Trophoblast cell (in vitro differentiated cells and primary cell): ENCODE measurements around the gene TSC2.
A peak's percentile ranks its signal among the peaks of the same experiment; 100 is the strongest.
"Not testable (repeated sequence)": the region's sequence is repeated elsewhere in the genome, so short reads cannot be mapped to it uniquely, and the experiment has no call there.

Source experiments
- DNase-seq, 2 donors: peaks; one replicate each; pipeline ENCODE4 v3.0.0-alpha.2; 2016
- H2AFZ ChIP-seq: 2 replicates; pipeline ENCODE4 v1.6.1; 2013; ENCODE audit warnings: low read length, moderate library complexity, mild to moderate bottlenecking; ENCODE audit not compliant: insufficient read depth, poor library complexity
- H2AK5ac ChIP-seq: 2 replicates; pipeline ENCODE4 v1.6.1; 2013; ENCODE audit warnings: mild to moderate bottlenecking, low read length
- H2BK120ac ChIP-seq: 2 replicates; pipeline ENCODE4 v1.6.1; 2013; ENCODE audit warnings: low read length, mild to moderate bottlenecking, moderate library complexity; ENCODE audit not compliant: insufficient read depth, poor library complexity
- H2BK12ac ChIP-seq: 2 replicates; pipeline ENCODE4 v1.6.1; 2013; ENCODE audit warnings: mild to moderate bottlenecking, low read length, moderate library complexity
- H2BK5ac ChIP-seq: 2 replicates; pipeline ENCODE4 v1.6.1; 2013; ENCODE audit warnings: low read length, low read depth, moderate library complexity, mild to moderate bottlenecking; ENCODE audit not compliant: poor library complexity
- H3K14ac ChIP-seq: 2 replicates; pipeline ENCODE4 v1.6.1; 2013; ENCODE audit warnings: mild to moderate bottlenecking, low read length
- H3K18ac ChIP-seq: 2 replicates; pipeline ENCODE4 v1.6.1; 2013; ENCODE audit warnings: mild to moderate bottlenecking, low read length
- H3K23ac ChIP-seq: 2 replicates; pipeline ENCODE4 v1.6.1; 2013; ENCODE audit warnings: low read length
- H3K27ac ChIP-seq: 2 replicates; pipeline ENCODE4 v1.5.1; 2013; ENCODE audit warnings: low read depth, mild to moderate bottlenecking, inconsistent platforms, low read length, moderate library complexity
- H3K27me3 ChIP-seq: 2 replicates; pipeline ENCODE4 v1.6.1; 2013; ENCODE audit warnings: inconsistent platforms, mild to moderate bottlenecking, low read length, moderate library complexity; ENCODE audit not compliant: insufficient read depth
- H3K36me3 ChIP-seq, 2 experiments: 1 replicate in 1 of 2; 2 replicates in 1 of 2; pipeline ENCODE4 v1.6.1; 2013; ENCODE audit warnings: low read length in 2 of 2, mild to moderate bottlenecking in 2 of 2, moderate library complexity in 1 of 2; ENCODE audit not compliant: insufficient read depth in 2 of 2, control insufficient read depth in 1 of 2
- H3K4ac ChIP-seq: 2 replicates; pipeline ENCODE4 v1.6.1; 2013; ENCODE audit warnings: low read depth, mild to moderate bottlenecking, low read length, moderate library complexity
- H3K4me1 ChIP-seq, 2 experiments: 1 replicate in 1 of 2; 2 replicates in 1 of 2; pipeline ENCODE4 v1.6.1; 2013; ENCODE audit warnings: low read length in 2 of 2, mild to moderate bottlenecking in 2 of 2, moderate library complexity in 1 of 2; ENCODE audit not compliant: insufficient read depth in 2 of 2, control insufficient read depth in 1 of 2
- H3K4me2 ChIP-seq: 2 replicates; pipeline ENCODE4 v1.6.1; 2013; ENCODE audit warnings: inconsistent platforms, mild to moderate bottlenecking, low read length, moderate library complexity
- H3K4me3 ChIP-seq: 2 replicates; pipeline ENCODE4 v1.5.1; 2013; ENCODE audit warnings: mild to moderate bottlenecking, low read depth, low read length, inconsistent platforms
- H3K79me1 ChIP-seq: one replicate; pipeline ENCODE4 v1.6.1; 2013; ENCODE audit warnings: low read length
- H3K79me2 ChIP-seq: 2 replicates; pipeline ENCODE4 v1.6.1; 2013; ENCODE audit warnings: low read length, mild to moderate bottlenecking; ENCODE audit not compliant: control insufficient read depth, insufficient read depth, poor library complexity
- H3K9ac ChIP-seq: 2 replicates; pipeline ENCODE4 v1.6.1; 2013; ENCODE audit warnings: mild to moderate bottlenecking, low read length
- H3K9me3 ChIP-seq: 2 replicates; pipeline ENCODE4 v1.6.1; 2013; ENCODE audit warnings: low read depth, mild to moderate bottlenecking, control low read depth, inconsistent platforms, low read length; ENCODE audit not compliant: insufficient read depth
- H4K12ac ChIP-seq: 2 replicates; pipeline ENCODE4 v1.6.1; 2013; ENCODE audit warnings: low read depth, mild to moderate bottlenecking, low read length, moderate library complexity
- H4K8ac ChIP-seq: 2 replicates; pipeline ENCODE4 v1.6.1; 2013; ENCODE audit warnings: low read depth, mild to moderate bottlenecking, low read length, moderate library complexity
- H4K91ac ChIP-seq: one replicate; pipeline ENCODE4 v1.6.1; 2013; ENCODE audit warnings: low read depth, mild to moderate bottlenecking, low read length, moderate library complexity
- WGBS: extraction: QIAGEN DNeasy Blood & Tissue Kit; methylation state at CpG from one replicate; pipeline ENCODE4 v1.1.7; 2013; ENCODE audit warnings: missing lambda C conversion rate; ENCODE audit not compliant: insufficient read length, insufficient coverage; ENCODE audit errors: extremely low coverage; 5-methylcytosine and 5-hydroxymethylcytosine counted together

The TSC2 gene

DNA sequence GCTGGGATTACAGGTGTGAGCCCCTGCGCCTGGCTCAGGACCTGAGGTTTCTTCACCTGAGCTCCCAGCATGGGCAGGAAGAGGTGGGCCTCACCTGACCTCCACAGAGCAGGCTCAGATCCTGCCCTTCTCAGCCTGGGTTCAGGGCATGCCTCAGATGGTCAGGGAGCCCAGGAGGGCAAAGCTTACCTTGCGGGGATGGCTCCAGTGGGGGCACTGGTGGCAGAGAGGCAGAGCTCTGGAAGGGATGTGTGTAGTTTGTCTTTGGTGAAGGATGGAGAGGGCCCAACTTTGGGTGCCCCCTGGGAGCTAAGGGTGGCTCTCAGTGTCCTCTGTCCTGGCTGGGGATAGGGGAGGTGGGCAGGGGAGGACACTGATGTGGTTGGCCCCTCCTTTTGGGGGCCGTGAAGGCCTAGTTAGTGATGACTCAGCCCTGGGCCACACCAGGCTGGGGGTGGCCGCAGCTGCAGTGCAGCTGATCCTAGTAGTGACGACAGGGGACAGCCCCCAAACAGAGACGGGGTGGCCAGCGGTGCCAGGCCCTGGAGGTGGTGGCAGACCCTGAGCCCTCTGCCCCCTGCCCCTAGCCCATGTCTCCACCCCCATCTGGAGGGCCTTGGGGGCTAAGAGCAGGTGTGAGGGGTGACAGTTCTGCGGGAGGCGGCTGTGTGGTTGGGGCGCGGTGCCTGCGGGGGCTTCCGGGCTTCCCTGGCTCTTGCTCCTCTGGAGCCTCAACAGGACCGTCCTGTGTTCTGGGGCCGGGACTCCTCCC is 15.3 kb upstream of the TSC2 start:
- Histone ChIP-seq H3K36me3 (peaks cover 14 to 19% of the 10 kb centered on the region in 2 experiments), H2AFZ (no peak overlapping the region), H3K4me1 (peaks cover 35 to 36% of the 10 kb centered on the region in 2 experiments), H3K18ac (no peak overlapping the region), H3K4me2 (no peak overlapping the region), H4K91ac (peak overlapping the region; percentile 20), H2BK120ac (peak overlapping the region; percentile 21), H2AK5ac (peak overlapping the region; percentile 21), H3K23ac (no peak overlapping the region), H2BK5ac (no peak overlapping the region), H3K14ac (peak overlapping the region; percentile 23), H3K79me1 (peaks cover 13% of the 10 kb centered on the region), H2BK12ac (no peak overlapping the region), H3K27ac (no peak overlapping the region), H3K27me3 (no peaks in the 10 kb centered on the region), H3K4ac (no peak overlapping the region), H3K79me2 (no peaks in the 10 kb centered on the region), H4K12ac (no peak overlapping the region), H3K9me3 (peaks cover 2% of the 10 kb centered on the region), H4K8ac (no peak overlapping the region), H3K9ac (no peak overlapping the region), H3K4me3 (no peak overlapping the region)
- no CpG with 5 or more reads among the region's 15 CpGs for WGBS
- no peak for DNase-seq

DNA sequence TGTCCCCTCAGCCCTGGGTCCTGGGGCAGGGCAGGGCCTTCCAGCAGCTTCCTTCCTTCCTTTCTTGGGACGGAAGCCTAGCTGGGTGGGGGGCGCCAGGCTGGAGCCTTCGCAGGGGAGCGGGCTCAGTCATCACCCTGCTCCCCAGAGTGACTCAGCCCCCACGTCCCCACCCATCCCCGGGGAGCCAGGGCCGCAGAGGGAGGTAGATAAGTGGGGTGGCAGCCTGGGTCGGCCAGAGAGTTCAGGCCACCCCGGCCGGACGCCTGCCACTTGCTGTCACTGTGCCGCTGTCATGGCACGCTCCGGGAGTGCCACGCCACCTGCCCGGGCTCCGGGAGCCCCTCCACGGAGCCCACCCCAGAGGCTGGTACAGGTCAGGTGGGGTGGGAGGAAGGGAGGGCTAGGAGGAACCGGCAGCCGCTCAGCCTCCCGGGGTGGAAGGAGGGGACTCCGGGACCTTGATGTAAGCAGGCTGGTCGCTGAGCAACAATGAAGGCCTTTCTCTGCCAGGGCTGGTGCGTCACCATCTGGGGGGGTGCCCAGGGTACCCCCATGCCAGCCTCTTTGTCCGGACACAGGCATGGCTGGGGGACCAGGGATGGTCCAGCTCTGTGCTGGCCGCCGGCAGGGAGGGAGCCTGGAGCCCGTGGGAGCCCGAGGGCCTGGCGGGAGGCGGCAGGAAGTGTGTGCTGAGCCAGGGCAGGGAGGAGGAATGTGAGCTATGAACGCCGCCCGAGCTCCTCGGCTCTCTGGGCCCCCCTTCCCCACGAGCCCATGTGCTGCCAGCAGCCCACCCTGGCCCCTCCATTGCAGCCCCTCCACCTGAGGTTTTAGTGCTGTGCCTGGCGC is 14.5 kb upstream of the TSC2 start:
- Histone ChIP-seq H3K4ac (no peak overlapping the region), H4K12ac (no peak overlapping the region), H2AFZ (no peak overlapping the region), H2BK5ac (peak overlapping the region; percentile 28), H3K4me3 (no peak overlapping the region), H4K8ac (peak overlapping the region; percentile 15), H4K91ac (peak overlapping the region; percentile 56), H3K36me3 (peaks cover 19 to 24% of the 10 kb centered on the region in 2 experiments), H3K9ac (no peak overlapping the region), H3K27me3 (no peaks in the 10 kb centered on the region), H3K23ac (no peak overlapping the region), H2AK5ac (peak overlapping the region; percentile 26), H3K18ac (peak overlapping the region; percentile 5), H3K79me1 (peaks cover 13% of the 10 kb centered on the region), H2BK12ac (peak overlapping the region; percentile 51), H3K27ac (peak overlapping the region; percentile 52), H3K79me2 (no peaks in the 10 kb centered on the region), H3K4me1 (peaks cover 28 to 31% of the 10 kb centered on the region in 2 experiments), H2BK120ac (peak overlapping the region; percentile 12), H3K14ac (peak overlapping the region; percentile 38), H3K9me3 (no peaks in the 10 kb centered on the region), H3K4me2 (peak overlapping the region; percentile 42)
- DNase-seq, result no peak
- WGBS, result no CpG with 5 or more reads among the region's 37 CpGs

DNA sequence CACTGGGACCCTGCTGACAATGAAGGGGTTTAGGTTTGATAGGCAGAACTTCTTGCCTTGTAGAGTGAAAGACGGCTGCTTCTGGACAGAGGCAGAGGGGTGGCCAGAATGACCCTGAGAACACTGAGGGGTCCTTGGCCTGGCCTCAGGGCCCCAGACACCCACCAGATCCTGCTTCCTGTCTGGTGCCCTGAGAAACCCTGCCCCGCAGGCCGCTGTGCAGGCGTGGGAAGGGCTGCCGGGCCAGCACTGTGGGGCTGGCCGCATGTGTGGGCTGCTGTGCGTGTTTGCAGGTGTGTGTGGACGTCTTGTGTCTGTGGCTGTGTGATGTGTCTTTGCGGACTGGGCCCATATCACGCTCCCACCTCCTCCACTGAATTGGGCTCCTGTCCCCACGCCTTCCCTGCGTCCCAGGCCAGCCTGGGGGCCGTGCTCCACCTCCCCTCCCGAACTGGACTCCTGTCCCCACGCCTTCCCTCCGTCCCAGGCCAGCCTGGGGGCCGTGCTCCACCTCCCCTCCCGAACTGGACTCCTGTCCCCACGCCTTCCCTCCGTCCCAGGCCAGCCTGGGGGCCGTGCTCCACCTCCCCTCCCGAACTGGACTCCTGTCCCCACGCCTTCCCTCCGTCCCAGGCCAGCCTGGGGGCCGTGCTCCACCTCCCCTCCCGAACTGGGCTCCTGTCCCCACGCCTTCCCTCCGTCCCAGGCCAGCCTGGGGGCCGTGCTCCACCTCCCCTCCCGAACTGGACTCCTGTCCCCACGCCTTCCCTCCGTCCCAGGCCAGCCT is 13.7 kb upstream of the TSC2 start:
- Histone ChIP-seq H3K14ac (peak overlapping the region; percentile 38), H3K4me2 (peak overlapping the region; percentile 42), H3K79me1 (peaks cover 13% of the 10 kb centered on the region), H2BK12ac (peak overlapping the region; percentile 51), H2BK5ac (peak overlapping the region; percentile 7), H2AK5ac (peak overlapping the region; percentile 17), H3K36me3 (peaks cover 22 to 28% of the 10 kb centered on the region in 2 experiments), H4K8ac (peak overlapping the region; percentile 15), H3K27ac (peak overlapping the region; percentile 52), H2BK120ac (peak overlapping the region; percentile 53), H4K91ac (peak overlapping the region; percentile 56), H3K18ac (peak overlapping the region; percentile 5), H3K4me1 (peaks cover 28 to 31% of the 10 kb centered on the region in 2 experiments), H3K9ac (peak overlapping the region; percentile 18)
- DNase-seq, H3K23ac ChIP-seq, H3K4me3 ChIP-seq, H3K79me2 ChIP-seq, H2AFZ ChIP-seq, H3K9me3 ChIP-seq, H3K4ac ChIP-seq, H4K12ac ChIP-seq, H3K27me3 ChIP-seq: not testable (repeated sequence)
- WGBS, result no CpG with 5 or more reads among the region's 32 CpGs
